ENCODE measurements around the gene OR6X1. TPM values are rescaled to one million over a fixed set of nuclear protein-coding genes. Genes with fewer than 3 reads are reported as not detected.
A peak's percentile ranks its signal among the peaks of the same experiment; 100 is the strongest.

The OR6X1 gene
- total and polyA plus RNA-seq, 9 of the 15 experiments (the other 6 are each of a cell fraction or from before 2014, with no cell fraction given) = not detected

DNA sequence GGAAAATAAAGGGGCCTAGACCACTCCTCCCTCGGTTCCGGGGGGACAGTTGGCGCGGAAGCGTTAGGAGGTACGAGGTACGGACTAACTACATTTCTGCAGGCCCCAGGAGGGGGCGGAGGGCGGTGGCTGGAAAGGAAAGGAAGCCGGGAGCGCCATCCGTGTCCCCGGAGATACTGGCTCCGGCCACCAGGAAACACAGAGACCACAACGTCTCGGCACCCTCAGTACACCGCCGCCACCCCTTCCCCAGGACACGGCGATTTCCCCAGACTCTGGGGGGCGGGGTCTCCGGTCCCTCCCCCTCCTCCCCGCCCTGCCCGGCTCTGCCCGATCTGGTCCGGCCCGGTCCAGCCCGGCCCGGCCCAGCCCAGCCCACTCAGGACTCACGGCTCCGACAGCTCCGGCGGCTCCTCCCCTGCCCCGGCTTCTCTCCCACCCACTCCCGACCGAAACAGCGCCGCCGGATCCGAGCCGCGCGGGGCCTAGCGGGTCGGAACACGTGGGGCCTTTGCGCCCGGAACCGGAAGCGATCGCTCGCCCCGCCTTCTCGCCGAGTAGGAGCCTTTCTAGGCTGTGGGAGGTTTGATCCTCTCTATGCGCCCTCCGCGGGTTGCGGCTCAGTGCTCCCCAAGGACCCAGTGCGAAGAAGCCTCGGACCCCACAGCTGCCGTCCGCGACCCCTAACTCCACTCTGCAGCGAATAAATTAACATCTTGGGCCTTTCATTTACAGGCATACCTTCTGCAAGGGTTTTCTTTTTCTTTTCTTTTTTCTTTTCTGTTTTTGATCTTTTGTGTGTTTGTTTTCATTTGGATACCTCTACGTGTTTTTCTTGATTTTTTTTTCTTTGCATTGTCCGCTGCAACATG, 12.9 kb downstream of the OR6X1 start, which contains the start of gene ZNF202 (continued):
- TF ChIP-seq, protein P1, sequence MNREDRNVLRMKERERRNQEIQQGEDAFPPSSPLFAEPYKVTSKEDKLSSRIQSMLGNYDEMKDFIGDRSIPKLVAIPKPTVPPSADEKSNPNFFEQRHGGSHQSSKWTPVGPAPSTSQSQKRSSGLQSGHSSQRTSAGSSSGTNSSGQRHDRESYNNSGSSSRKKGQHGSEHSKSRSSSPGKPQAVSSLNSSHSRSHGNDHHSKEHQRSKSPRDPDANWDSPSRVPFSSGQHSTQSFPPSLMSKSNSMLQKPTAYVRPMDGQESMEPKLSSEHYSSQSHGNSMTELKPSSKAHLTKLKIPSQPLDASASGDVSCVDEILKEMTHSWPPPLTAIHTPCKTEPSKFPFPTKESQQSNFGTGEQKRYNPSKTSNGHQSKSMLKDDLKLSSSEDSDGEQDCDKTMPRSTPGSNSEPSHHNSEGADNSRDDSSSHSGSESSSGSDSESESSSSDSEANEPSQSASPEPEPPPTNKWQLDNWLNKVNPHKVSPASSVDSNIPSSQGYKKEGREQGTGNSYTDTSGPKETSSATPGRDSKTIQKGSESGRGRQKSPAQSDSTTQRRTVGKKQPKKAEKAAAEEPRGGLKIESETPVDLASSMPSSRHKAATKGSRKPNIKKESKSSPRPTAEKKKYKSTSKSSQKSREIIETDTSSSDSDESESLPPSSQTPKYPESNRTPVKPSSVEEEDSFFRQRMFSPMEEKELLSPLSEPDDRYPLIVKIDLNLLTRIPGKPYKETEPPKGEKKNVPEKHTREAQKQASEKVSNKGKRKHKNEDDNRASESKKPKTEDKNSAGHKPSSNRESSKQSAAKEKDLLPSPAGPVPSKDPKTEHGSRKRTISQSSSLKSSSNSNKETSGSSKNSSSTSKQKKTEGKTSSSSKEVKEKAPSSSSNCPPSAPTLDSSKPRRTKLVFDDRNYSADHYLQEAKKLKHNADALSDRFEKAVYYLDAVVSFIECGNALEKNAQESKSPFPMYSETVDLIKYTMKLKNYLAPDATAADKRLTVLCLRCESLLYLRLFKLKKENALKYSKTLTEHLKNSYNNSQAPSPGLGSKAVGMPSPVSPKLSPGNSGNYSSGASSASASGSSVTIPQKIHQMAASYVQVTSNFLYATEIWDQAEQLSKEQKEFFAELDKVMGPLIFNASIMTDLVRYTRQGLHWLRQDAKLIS (CRISPR knock-in tag; IDR thresholded peaks at IDR 0.05) = no peak; the same call in 1 of the 2 replicates
- TF ChIP-seq, protein P2, sequence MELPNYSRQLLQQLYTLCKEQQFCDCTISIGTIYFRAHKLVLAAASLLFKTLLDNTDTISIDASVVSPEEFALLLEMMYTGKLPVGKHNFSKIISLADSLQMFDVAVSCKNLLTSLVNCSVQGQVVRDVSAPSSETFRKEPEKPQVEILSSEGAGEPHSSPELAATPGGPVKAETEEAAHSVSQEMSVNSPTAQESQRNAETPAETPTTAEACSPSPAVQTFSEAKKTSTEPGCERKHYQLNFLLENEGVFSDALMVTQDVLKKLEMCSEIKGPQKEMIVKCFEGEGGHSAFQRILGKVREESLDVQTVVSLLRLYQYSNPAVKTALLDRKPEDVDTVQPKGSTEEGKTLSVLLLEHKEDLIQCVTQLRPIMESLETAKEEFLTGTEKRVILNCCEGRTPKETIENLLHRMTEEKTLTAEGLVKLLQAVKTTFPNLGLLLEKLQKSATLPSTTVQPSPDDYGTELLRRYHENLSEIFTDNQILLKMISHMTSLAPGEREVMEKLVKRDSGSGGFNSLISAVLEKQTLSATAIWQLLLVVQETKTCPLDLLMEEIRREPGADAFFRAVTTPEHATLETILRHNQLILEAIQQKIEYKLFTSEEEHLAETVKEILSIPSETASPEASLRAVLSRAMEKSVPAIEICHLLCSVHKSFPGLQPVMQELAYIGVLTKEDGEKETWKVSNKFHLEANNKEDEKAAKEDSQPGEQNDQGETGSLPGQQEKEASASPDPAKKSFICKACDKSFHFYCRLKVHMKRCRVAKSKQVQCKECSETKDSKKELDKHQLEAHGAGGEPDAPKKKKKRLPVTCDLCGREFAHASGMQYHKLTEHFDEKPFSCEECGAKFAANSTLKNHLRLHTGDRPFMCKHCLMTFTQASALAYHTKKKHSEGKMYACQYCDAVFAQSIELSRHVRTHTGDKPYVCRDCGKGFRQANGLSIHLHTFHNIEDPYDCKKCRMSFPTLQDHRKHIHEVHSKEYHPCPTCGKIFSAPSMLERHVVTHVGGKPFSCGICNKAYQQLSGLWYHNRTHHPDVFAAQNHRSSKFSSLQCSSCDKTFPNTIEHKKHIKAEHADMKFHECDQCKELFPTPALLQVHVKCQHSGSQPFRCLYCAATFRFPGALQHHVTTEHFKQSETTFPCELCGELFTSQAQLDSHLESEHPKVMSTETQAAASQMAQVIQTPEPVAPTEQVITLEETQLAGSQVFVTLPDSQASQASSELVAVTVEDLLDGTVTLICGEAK (IDR thresholded peaks at IDR 0.05) = peak; percentile 97
- TF ChIP-seq, protein P2 (CRISPR knock-in tag; IDR thresholded peaks at IDR 0.05) = no peak
- TF ChIP-seq JUND (IDR thresholded peaks at IDR 0.05; ENCODE audit: borderline replicate concordance, low read depth, low read length) (peak; percentile 39; the same call in 1 of the 2 replicates), JUND (tag; IDR thresholded peaks at IDR 0.05; ENCODE audit: borderline replicate concordance, low read depth, low read length) (no peak), CHCHD3 (CRISPR knock-in tag; IDR thresholded peaks at IDR 0.05) (no peak), ZSCAN29 (IDR thresholded peaks at IDR 0.05) (no peak), FOXJ3 (CRISPR knock-in tag; IDR thresholded peaks at IDR 0.05) (no peak)
- TF ChIP-seq, protein P3, sequence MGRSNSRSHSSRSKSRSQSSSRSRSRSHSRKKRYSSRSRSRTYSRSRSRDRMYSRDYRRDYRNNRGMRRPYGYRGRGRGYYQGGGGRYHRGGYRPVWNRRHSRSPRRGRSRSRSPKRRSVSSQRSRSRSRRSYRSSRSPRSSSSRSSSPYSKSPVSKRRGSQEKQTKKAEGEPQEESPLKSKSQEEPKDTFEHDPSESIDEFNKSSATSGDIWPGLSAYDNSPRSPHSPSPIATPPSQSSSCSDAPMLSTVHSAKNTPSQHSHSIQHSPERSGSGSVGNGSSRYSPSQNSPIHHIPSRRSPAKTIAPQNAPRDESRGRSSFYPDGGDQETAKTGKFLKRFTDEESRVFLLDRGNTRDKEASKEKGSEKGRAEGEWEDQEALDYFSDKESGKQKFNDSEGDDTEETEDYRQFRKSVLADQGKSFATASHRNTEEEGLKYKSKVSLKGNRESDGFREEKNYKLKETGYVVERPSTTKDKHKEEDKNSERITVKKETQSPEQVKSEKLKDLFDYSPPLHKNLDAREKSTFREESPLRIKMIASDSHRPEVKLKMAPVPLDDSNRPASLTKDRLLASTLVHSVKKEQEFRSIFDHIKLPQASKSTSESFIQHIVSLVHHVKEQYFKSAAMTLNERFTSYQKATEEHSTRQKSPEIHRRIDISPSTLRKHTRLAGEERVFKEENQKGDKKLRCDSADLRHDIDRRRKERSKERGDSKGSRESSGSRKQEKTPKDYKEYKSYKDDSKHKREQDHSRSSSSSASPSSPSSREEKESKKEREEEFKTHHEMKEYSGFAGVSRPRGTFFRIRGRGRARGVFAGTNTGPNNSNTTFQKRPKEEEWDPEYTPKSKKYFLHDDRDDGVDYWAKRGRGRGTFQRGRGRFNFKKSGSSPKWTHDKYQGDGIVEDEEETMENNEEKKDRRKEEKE (IDR thresholded peaks at IDR 0.05; ENCODE audit: borderline replicate concordance in 1 of 2, control insufficient read depth in 1 of 2, low read depth in 2 of 2, low read length in 1 of 2) = 0 out of 4 replicates have a peak, but pooled peaks of 1 of the 2 experiments have one; percentile 49

Measured in K562 (cell line).